ENCODE measurements around the gene TPRN.

TPRN gene

DNA sequence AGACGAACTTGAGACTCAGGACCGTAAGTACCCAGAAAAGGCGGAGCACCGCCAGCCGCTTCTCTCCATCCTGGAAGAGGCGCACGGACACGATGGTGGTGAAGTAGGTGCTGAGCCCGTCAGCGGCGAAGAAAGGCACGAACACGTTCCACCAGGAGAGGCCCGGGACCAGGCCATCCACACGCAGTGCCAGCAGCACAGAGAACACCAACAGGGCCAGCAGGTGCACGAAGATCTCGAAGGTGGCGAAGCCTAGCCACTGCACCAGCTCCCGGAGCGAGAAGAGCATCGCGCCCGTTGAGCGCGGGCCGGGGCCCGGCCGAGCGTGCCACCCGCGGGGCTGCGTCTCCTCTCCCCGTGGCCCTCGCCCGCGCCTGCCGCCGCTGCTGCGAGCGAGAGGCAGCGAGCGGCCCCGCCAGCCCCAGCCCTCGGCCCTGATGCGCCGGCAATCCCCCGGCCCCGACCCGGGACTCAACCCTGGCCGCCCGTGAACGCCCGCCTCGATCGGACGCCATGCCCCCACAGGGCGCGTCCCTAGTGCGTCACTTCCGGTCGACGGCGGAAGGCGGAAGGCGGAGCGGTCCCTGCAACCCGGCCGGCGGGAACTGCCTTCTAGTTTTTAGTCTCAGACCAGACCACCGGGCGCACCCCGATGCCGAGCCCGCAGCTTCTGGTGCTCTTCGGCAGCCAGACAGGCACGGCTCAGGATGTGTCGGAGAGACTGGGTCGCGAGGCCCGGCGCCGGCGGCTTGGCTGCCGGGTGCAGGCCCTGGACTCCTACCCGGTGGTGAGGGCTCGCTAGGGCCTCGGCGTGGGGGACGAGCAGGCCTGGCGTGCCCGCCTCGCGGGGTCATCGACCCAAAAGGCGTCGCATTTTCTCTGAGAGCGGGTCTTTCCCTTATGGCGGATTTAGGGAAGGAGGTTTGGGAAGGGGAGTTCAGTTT is 4.9 kb upstream of the TPRN start, which contains the start of the genes NDOR1 and TMEM203:
Gene NDOR1 (plus strand): TSS at position 575 of the 944 bp plus-strand sequence. CDS start 78 bp downstream, at position 653.
Gene TMEM203 (minus strand): TSS at position 523 of the 944 bp plus-strand sequence. CDS start 234 bp downstream, at position 289.
- DNase-seq: peak; percentile 78

- DNase-seq: no peak
Observed at GRCh38 chr9:137204731-137205125, 4.2 kb upstream of the TPRN start.

GRCh38 chr9:137202966-137203365 is 2.4 kb upstream of the TPRN start:
- DNase-seq: no peak

GRCh38 chr9:137201205-137201868 is 796 bp upstream of the TPRN start:
- DNase-seq: no peak

GRCh38 chr9:137199411-137200121 is 975 bp downstream of the TPRN start:
- DNase-seq: no peak

DNA sequence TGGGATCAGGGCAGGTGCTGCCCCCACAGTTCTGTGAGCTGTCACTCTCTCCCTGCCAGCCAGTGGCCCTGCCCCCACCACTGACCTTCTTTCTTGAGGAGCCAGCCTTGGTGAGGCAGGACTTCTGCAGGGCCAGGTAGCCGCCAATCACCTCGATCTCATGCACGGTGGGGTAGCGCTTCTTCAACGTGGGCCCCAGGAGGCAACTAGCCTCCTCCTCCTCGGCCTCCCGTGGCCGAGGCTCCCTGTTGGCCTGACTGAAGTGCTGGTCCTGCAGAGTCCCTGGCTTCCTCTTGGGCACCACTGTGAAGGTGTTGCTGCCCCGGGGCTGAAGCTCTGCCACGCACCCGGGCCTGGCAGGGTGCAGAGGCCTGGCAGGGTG is 1.6 kb downstream of the TPRN start:
- DNase-seq: no peak

DNA sequence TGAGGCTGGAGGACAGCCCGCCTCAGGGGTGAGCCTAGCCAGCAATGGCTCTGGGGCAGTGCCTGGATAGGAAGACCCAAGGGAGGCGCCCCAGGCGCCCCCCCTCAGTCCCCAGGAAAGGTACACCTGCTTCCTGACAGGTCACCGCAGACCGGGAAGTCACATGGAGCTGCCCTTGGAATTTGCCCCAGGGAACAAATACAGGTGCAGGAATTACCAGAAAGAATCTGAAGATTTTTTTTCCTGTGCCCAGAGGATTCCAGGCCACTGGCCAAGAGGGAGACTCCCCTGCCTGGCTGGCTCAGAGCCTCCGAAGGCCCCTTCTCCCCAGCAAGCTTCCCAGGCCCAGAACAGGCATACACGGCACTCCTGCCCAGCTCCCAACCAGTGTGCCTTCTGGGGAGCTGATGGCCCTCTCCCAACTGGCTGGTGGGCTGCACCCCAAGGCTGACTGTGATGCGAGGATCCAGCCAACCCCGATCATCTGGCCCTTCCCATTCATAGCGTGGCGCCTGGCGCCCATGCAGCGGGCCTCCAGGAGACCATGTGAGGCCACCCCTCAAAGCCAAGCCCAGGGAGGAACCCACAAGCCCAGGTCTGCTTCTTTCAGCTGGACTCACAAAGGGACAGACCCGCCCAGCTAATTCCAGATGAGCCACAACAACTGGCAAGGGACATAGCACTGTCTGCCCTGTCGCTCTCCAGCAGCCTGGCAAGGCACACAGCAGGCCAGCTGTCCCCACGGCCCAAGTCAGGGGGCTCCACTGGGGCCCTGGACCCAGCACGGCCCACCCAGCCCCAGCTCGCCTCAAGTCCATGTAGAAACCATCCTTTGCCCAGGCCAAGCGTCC is 2.3 kb downstream of the TPRN start:
- DNase-seq: no peak

- DNase-seq: peak; percentile 49
Observed at GRCh38 chr9:137195525-137196220, 4.9 kb downstream of the TPRN start.

DNA sequence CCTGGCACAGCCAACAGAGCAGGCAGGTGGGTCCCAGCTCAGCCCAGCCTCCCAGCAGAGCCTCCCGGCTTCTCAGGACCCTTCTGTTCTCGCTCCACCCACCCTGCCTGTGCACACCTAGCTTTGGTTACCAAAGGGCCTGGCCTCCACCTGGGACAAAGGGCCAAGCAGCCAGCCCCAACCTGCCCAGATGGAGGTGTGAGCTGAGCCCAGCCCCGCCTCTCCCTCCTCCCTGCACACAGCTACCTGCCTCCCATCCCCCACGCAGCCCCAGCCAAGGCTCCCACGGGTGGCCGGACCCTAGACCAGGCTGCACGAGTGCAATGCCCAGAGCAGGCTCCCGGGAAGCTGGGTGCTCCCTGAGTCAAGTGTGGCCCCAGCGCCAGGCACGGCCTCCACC is 5.6 kb downstream of the TPRN start:
- no peak for DNase-seq

- DNase-seq: no peak
Observed at GRCh38 chr9:137194388-137194787, 6.2 kb downstream of the TPRN start.

DNA sequence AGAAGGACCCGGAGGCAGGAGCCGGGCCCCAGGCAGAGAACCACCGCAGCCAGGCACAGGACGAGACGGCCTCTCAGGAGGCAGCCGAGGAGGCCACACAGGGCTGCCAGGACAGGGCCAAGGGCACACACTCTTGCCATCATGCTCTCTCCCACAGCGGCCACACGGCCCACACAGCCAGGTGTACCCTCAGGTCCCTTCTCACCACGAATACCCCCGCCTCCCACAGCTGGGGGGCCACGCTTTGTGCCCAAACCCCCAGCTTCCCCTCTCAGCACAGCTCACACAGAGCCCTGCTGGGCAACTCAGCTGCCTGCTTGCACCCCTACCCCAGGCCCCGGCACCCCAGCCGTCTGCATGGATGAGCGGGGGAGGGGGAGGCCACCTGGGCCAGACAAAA is 6.8 kb downstream of the TPRN start:
- DNase-seq: no peak

DNA sequence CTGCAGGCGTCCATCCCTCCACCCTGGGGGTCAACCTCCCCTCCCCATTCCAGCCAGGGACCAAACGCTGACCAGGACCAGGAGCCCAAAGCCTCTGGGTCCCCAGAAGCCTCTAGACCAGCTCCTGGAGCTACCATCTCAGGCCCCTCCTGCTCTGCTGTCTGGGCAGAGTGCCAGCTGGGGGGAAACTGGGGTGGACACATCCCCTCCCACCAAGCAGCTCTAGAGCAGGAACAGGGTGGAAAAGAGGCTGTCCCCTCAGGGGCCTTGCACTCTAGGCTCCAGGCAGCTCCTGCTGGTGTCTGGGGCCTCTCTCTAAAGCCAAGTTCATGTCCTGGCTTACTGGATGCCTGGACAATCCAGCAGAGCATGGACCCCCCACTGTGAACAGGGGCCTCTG is 7.7 kb downstream of the TPRN start:
- DNase-seq: no peak

GRCh38 chr9:137192448-137192780 is 8.1 kb downstream of the TPRN start:
- no peak for DNase-seq

- no peak for DNase-seq
Observed at GRCh38 chr9:137191691-137192447, 8.7 kb downstream of the TPRN start.

- DNase-seq: no peak
Observed at GRCh38 chr9:137191245-137191644, 9.3 kb downstream of the TPRN start.

GRCh38 chr9:137190315-137190856 is 10.2 kb downstream of the TPRN start:
- DNase-seq: no peak

DNA sequence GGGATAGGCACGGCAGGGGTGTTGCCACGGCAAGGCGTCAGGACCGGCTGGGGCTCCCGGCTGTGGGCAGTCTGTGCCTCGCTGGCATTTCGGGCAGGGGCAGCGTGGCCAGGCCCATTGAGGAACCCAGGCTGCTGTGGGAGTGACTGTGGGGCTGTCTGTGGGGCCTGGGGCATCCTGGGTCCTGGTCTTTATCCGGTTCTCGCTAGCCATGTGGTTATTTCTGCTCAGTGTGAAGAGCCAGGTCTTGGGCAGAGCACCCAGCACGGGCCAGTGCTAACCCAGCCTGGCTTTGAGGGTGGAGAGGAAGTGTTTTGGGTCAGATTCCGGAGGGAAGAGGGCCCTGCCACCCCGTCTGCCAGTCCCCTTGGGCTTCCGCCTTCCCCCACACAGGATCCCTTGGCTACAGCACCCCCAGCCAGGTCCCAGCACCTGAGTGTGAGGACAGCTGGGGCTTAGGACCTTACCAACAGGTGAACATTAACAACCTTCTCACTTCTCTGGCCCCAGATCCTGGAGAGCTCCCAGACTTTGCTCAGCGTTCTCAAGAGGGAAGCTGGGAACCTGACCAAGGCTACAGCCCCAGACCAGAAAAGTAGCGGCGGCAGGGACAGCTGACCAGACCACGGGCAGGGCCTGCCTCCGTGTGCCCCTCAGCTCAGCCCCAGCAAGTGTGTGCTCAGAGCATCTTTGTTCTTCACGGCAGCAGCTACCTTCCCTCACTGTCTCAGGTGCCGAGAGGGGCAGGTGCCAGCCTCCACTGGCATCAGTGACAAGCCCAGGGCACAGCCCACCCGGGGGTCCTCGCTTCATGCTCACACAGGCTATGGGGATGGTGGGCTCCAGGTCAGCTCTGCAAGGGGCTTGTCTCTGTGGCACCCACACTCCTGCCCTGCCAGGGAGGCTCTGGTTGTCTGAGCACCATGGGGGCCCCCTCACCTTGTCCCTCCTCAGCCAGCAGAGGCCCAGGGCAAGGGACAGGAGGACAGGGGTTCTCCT is 10.9 kb downstream of the TPRN start:
- no peak for DNase-seq

DNA sequence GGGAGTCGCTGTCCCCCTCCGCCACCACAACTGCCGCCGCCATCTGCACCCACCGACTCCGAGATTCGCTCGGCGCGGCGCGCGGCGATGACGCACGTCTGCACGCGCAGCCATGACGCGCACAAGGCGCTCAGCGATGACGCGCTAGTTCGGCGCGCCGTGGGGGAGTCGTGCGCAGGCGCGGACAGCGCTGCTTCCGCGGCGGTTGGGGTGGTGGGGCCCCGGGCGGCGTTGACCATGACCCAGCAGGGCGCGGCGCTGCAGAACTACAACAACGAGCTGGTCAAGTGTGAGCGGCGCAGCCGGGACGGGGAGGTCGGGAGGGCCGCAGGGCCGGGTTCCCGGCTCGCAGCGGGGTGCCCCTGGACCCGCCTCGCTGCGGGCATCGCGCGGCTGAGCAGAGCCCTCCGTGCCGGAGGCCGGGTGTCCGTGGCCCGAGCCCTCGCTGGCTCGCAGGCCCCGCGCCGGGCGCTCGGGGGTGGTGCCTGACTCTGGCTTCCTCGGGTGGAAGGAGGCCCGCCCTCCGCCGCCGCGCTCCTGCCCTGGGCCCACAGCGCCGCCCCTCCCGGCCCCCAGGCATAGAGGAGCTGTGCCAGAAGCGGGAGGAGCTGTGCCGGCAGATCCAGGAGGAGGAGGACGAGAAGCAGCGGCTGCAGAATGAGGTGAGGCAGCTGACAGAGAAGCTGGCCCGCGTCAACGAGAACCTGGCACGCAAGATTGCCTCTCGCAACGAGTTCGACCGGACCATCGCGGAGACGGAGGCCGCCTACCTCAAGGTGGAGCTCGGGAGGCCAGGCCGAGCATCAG is 11.8 kb downstream of the TPRN start, which contains the start of the genes ANAPC2 and SSNA1:
Gene ANAPC2 (minus strand): TSS at position 71 of the 807 bp plus-strand sequence. CDS start 28 bp downstream, at position 43.
Gene SSNA1 (plus strand): TSS at position 187 of the 807 bp plus-strand sequence. CDS start 51 bp downstream, at position 238.
- DNase-seq: peak; percentile 87

Data from NCI-H1092 (cell line).